Activated naive CD8-positive, alpha-beta T cell treated with anti-CD3 and anti-CD28 coated beads, Interleukin-2, amount 50 U/mL, for 16 hours (primary cell): ENCODE results near the gene MIB1.
"Not testable (repeated sequence)": the region's sequence is repeated elsewhere in the genome, so short reads cannot be mapped to it uniquely, and the experiment has no call there.

ENCODE experiments used
- DNase-seq: peaks from one replicate; pipeline ENCODE4 v3.0.0-alpha.2; 2020; ENCODE audit warnings: low read depth, low spot score

MIB1 gene

GRCh38 chr18:21743166-21743832 lies 2.7 kb downstream of the MIB1 start:
- no peak for DNase-seq

GRCh38 chr18:21745231-21745630 lies 4.6 kb downstream of the MIB1 start:
- no peak for DNase-seq

- DNase-seq = no peak
Measured at GRCh38 chr18:21747268-21747667, 6.7 kb downstream of the MIB1 start.

- no peak for DNase-seq
Measured at GRCh38 chr18:21747764-21748693, 7.4 kb downstream of the MIB1 start.

GRCh38 chr18:21757833-21758232 lies 17.2 kb downstream of the MIB1 start:
- DNase-seq = no peak

- no peak for DNase-seq
Measured at GRCh38 chr18:21759836-21760235, 19.2 kb downstream of the MIB1 start.

- DNase-seq = no peak
Measured at GRCh38 chr18:21760321-21760720, 19.7 kb downstream of the MIB1 start.

GRCh38 chr18:21761471-21762115 lies 21.0 kb downstream of the MIB1 start:
- no peak for DNase-seq

- DNase-seq = no peak
Measured at GRCh38 chr18:21762181-21762772, 21.7 kb downstream of the MIB1 start.

- no peak for DNase-seq
Measured at GRCh38 chr18:21763846-21764646, 23.5 kb downstream of the MIB1 start.

GRCh38 chr18:21769206-21769605 lies 28.6 kb downstream of the MIB1 start:
- DNase-seq = no peak

- no peak for DNase-seq
Measured at GRCh38 chr18:21774722-21775121, 34.1 kb downstream of the MIB1 start.

GRCh38 chr18:21777814-21778213 lies 37.2 kb downstream of the MIB1 start:
- DNase-seq = no peak

- DNase-seq = no peak
Measured at GRCh38 chr18:21786526-21786925, 45.9 kb downstream of the MIB1 start.

- DNase-seq = not testable (repeated sequence)
Measured at GRCh38 chr18:21796089-21796488, 55.5 kb downstream of the MIB1 start.

- no peak for DNase-seq
Measured at GRCh38 chr18:21798126-21798525, 57.5 kb downstream of the MIB1 start.

- no peak for DNase-seq
Measured at GRCh38 chr18:21799721-21800120, 59.1 kb downstream of the MIB1 start.

- no peak for DNase-seq
Measured at GRCh38 chr18:21803495-21803894, 62.9 kb downstream of the MIB1 start.

- DNase-seq = no peak
Measured at GRCh38 chr18:21805771-21806366, 65.3 kb downstream of the MIB1 start.

GRCh38 chr18:21808185-21808584 lies 67.6 kb downstream of the MIB1 start:
- no peak for DNase-seq

- DNase-seq = no peak
Measured at GRCh38 chr18:21809725-21810124, 69.1 kb downstream of the MIB1 start.
